Measurements from ENCODE around the gene G3BP1.

DNA sequence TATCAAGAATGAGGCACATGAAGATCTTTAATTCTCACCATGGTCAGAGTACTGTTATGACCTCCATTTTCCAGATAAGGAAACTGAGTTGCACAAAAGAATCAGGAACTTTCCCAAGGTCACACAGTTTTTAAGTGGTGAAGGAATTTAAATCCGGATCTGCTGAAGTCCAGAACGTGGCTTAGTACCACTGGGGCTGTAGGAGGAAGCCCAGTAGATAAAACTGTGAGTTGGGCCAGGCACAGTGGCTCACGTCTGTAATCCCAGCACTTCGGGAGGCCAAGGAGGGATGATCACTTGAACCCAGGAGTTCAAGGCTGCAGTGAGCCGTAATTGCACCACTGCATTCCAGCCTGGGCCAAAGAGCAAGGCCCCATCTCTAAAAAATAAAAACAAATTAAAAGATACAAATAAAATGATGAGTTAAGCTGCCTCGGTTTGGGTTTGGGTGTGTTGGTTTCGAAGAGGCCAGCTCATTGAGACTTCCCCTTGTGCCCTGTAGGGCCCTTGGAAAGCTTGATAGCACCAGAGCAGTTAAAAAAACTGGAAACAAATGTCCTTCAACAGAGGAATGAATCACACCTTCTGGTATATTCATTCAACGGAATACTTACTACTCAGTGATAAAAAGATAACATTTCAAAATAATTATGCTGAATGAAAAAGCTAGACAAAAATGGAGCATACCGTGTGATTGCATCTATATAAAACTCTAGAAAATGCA is 33.5 kb upstream of the G3BP1 start:
- no peak for TF ChIP-seq POLR2A (IDR thresholded peaks at IDR 0.05)
- TF ChIP-seq, protein P1, sequence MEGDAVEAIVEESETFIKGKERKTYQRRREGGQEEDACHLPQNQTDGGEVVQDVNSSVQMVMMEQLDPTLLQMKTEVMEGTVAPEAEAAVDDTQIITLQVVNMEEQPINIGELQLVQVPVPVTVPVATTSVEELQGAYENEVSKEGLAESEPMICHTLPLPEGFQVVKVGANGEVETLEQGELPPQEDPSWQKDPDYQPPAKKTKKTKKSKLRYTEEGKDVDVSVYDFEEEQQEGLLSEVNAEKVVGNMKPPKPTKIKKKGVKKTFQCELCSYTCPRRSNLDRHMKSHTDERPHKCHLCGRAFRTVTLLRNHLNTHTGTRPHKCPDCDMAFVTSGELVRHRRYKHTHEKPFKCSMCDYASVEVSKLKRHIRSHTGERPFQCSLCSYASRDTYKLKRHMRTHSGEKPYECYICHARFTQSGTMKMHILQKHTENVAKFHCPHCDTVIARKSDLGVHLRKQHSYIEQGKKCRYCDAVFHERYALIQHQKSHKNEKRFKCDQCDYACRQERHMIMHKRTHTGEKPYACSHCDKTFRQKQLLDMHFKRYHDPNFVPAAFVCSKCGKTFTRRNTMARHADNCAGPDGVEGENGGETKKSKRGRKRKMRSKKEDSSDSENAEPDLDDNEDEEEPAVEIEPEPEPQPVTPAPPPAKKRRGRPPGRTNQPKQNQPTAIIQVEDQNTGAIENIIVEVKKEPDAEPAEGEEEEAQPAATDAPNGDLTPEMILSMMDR (IDR thresholded peaks at IDR 0.05) = no peak

All from Peyer's patch (tissue), 4 donors.